Kidney capillary endothelial cell (primary cell): ENCODE results near the gene PPP4R3A.
"Not testable (repeated sequence)": the region's sequence is repeated elsewhere in the genome, so short reads cannot be mapped to it uniquely, and the experiment has no call there.

Experiments used
- DNase-seq: peaks from one replicate; pipeline ENCODE4 v3.0.0-alpha.2; 2018; ENCODE audit warnings: low spot score

Gene PPP4R3A

DNA sequence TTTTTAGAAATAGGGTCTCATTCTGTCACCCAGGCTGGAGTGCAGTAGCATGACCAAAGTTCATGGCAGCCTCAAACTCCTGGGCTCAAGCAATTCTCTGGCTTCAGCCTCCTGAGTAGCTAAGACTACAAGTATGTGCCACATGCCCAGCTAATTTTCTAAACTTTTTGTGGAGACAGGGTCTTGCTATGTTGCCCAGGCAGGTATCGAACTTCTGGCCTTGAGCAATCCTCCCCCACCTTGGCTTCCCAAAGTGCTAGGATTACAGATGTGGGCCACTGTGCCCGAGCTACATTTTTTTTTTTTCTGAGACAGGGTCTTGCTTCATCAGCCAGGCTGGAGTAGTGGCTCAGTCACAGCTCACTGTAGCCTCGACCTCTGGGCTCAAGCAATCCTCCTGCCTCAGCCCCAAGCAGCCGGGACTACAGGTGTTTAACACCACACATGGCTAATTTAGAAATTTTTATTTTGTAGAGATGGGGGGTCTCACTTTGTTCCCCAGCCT, 7.1 kb downstream of the PPP4R3A start:
- DNase-seq = no peak

DNA sequence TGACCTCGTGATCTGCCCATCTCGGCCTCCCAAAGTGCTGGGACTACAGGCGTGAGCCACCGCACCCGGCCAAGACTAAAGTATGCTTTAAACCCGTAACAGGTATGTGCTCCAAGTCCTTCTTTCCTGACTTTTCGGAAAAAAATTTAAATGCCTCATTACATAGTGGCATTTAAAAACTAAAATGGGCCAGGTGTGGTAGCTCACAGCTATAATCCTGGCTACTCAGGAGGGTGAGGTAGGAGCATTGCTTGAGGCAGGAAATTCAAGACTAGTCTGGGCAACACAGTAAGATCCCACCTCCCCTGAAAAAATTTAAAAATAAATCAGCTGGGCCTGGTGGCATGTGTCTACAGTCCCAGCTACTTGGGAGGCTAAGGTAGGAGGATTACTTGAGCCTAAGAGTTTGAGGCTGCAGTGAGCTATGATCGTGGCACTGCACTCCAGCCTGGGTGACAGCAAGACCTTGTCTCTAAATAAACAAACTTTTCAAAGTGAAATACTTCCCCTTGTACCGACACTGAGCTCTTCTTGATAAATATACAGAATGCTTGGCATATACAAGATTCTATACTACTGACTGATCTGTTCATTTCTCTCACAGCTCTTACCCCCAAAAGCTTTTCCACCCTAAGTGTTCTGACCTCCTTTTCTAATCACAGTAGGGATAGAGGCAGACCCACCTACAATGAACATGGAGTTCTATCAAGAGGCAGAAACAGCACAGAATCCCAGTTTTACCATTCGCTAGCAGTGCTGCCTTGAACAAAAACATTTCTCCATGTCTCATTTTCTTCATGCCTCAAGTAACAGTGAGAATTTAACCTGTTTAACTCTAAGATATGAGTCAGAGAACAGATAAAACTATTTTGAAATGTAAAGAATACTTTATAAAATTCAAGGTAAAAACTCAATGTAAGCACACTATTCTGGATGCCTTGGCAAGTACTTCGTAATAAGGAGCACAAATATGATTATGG, 7.9 kb downstream of the PPP4R3A start:
- DNase-seq = no peak

DNA sequence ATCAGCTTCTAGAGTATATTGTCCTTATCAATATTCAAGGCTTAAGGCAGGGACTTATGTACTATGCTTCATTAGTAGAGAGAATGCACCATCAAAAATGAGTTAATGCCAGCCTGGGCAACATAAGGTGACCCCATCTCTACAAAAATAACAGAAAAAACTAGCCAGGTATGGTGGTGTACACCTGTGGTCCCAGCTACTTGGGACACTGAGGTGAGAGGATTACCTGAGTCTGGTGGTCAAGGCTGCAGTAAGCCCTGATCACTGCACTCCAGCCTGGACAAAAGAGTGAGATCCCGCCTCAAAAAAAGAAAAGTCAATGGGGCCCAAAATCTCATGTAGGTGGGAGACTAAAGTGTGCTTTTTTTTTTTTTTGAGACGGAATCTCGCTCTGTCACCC, 8.8 kb downstream of the PPP4R3A start:
- no peak for DNase-seq

DNA sequence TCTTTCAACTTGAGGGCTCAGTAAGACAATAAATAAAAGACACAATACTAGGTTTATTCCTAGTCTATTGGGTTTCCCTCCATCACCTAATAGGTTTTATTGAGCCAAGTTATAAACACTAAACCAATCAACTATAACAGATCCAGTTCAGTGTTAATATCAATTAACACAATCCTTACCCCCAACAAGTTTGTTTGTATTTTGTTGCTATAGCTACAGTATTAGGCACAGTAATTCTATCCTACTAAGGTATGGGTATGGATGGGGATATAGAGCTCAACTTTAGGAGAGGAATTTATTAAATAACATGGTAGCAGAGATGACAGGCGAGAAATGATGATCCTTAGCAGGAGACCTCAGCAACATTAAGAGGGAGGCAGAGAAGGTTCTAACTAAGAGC, 13.3 kb downstream of the PPP4R3A start:
- no peak for DNase-seq

DNA sequence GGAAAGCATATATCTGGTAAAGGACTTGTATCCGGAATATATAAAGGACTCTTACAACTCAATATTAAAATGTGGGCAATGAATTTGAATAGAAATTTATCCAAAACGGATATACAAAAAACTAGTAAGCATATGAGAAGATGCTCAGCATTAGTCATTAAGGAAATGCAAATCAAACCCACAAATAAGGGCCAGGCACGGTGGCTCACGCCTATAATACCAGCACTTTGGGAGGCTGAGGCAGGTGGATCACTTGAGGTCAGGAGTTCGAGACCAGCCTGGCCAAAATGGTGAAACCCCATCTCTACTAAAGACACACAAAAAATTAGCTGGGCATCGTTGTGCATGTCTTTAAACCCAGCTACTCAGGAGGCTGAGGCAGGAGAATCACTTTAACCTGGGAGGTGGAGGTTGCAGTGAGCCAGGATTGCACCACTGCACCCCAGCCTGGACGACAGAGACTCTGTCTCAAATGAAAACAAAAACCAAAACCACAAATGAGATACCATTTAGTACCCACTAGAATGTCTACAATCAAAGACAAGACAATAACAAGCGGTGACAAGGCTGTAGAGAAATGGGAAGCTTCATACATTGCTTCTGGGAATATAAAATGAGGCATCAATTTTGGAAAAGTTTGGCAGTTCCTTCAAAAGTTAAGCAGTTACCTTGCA, 15.6 kb downstream of the PPP4R3A start:
- DNase-seq = not testable (repeated sequence)

DNA sequence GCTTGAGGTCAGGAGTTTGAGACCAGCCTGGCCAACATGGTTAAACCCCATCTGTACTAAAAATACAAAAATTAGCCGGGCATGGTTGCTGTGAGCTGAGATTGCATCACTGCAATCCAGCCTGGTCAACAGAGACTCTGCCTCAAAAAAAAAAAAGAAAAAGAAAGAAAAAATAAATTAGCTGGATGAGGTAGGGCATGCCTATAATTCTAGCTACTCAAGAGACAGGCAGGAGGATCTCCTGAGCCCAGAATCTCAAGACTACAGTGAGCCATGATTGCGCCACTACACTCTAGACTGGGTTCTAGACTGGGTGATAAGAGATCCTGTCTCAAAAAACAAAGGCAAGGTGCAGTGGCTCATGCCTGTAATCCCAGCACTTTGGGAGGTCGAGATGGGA, 16.9 kb downstream of the PPP4R3A start:
- no peak for DNase-seq

DNA sequence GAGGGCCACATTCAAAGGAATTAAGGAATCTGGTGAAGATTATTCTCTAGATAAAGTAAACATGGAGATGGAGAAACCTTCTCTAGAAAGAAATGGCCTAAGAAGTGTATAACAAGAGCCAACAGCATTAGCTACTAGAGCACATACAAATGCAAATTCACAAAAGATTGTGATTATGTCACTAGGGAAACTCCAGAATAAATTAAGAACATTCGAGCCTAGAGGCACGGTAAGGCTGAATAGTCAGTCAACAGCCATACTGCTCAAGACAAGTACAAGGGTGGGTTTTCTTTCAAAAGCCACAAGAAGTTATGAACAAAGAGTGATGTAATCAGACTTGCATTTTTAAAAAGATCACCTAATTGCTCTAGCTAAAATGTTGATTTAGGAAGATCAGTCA, 25.4 kb downstream of the PPP4R3A start:
- DNase-seq = no peak

DNA sequence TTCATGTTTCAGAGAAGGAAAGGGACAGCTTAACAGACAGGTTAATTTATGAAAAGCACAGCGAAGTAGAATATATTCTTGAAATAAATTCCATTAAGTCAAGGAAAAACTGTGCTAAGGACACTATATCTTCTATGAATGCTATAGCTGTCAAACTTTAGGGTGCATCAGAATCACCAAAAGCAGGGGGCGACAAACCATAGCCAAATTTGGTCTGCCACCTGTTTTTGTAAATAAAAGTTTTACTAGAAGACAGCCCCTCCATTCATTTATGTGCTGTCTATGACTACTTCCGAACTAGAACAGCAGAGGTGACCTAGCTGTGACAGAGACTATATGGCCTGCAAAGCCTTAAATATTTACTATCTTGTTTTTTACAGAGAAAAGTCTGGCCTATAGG, 25.9 kb downstream of the PPP4R3A start:
- DNase-seq = no peak

DNA sequence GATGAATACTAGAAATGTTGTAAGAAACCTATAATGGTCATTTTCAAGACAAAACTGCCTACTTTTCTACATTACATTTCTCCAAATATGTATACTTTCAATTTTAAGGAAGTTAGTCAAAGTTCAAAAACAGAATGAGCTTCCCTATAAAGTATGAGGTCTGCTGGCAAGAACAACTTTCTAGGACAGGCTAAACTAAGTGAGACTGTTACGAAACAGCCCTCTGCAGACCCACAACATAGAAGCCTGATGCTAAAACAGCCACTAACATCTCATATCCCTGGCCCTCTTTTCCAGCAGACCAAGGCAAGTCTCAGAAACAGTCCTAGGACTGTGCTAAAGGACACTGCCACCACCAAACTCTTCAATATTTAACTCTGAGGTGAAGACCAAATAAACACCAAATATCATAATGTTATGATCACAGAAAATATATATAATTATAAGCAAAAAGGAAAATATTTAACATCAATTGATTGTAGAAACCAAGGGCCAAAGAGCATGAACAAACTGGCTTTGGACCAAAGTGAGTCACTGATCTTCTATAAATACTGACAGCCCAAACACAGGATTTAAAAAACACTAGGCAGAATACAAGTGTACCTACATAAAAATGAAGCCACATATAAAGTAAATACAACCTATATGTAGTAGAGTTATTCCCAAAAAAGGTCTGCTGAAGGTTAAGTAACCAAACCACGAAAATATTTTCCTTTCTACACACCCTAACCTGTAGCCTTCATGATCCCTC, 27.7 kb downstream of the PPP4R3A start:
- DNase-seq = no peak

DNA sequence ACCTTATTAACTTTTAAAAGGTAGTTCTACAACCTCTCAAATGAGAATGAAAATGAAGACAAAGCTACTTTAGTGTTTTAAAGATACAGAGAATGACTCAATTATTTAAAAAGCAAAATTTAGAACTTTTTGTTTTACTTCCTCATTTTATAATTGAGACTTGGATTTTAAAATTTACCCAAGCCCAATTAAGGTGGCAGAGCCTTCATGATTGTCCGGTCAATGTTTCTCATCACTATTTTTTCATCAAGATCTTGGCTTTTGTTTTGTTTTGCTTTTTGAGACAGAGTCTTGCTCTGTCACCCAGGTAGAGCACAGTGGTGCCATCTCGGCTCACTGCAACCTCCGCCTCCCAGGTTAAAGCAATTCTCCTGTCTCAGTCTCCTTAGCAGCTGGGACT, 32.7 kb downstream of the PPP4R3A start:
- DNase-seq = no peak

DNA sequence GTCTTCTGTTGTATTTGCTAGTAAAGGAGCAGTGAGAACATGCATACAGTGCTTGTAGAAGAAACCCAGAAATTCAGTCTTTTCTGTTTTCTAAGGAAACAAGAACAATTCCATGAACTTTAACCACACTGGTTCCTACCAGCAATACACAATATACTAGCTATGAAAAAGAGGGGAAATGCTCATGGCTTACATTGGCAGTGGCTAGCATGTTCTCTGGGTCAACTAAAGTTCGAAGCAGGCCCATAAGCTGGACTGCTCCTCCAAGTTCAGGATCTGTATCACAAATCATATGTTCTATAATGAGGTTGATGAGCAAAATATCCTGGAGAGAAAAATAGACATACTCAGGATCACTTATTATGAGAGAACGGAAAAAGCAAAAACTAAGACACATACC, 37.1 kb downstream of the PPP4R3A start:
- DNase-seq = no peak

DNA sequence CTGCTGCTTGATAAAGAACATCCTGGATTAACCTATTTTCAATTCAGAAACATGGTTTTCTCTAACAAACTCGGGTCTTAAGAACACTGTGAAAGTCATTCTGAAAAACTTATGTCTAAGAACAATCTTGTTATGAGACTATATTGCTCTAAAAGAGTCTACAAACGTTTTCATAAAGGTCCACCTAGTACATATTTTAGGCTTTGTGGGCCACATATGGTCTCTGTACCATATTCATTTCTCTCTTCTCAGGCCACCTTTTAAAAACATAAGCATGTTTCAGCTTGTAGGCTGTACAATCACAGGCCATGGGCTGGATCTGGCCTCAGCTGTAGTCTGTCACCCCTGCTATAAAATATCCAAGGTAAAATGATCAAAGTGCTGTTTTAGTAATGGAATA, 39.9 kb downstream of the PPP4R3A start:
- DNase-seq = no peak

DNA sequence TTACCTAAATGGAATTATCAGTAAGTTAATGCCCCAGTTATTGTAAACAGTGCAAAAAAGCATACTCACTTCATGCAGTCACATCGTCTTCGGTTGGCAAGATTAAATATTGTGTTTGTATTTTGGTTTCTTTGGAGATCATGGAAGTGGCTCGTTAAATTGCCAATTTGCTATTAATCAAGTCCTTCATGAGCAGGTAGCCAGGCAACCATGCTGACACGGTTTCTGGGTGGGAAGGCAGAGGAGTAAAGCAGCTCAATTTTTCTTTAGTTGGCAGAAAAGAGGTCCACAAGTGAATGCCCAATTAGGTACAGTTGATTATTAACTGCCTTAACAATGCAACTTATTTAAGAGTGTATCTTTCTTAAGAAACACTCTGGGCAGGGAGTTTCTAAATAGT, 43.9 kb downstream of the PPP4R3A start:
- DNase-seq = no peak

DNA sequence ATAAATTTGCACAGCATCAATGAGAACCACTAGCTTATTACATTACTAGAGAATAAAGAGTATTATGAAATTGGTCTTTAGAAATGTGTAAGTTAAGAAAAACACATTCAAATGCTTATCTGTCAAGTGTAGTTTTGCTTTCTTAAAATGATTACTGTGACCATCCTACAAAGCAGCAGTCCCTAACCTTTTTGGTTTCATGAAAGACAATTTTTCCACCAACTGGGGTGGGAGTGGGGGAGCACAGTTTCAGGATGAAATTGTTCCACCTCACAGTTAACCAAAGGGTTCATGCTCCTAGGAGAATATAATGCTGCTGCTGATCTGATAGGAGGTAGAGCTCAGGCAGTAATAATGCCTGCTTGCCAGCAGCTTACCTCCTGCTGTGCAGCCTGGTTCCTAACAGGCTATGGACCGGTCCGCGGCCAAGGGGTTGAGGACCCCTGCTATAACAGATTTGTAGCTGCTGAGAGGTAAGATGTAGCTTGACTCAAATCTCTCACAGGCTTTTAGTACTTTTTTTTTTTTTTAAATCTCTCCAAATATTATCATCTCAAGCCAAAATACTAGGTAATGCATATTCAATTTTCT, 45.4 kb downstream of the PPP4R3A start:
- DNase-seq = no peak

DNA sequence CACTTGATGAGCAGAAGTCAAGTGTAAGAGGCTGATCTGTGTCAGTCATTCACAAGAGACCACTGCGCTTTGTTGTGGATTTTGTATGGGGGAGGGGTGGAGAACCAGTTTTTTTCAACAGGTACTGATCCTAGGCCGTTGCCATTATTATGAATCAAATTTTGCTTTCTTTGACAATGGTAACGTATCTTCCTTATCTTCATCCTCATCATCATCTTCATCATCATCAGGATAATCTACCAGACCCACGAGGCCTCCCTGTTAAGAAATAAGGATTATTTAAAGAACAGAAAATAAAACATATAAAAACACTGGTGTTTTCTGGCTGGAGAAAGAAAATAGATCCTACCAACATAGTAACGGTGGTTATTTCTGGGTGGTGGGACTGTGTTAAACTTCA, 51.5 kb downstream of the PPP4R3A start:
- no peak for DNase-seq

DNA sequence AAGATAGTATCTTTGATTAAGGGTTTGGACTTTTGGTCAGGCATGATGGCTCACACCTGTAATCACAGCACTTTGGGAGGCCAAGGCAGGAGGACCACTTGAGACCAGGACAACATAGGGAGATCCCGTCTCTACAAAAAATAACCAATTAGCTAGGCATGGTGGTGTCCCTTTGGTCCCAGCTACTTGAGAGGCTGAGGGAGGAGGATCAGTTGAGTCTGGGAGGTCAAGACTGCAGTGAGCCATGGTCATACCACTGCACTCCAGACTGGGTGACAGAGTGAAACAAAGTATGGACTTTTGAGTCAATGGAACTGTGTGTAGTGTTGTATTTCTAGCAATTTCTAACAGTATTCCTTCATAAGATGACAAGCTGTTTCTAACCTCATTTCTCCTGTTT, 53.8 kb downstream of the PPP4R3A start:
- DNase-seq = no peak

DNA sequence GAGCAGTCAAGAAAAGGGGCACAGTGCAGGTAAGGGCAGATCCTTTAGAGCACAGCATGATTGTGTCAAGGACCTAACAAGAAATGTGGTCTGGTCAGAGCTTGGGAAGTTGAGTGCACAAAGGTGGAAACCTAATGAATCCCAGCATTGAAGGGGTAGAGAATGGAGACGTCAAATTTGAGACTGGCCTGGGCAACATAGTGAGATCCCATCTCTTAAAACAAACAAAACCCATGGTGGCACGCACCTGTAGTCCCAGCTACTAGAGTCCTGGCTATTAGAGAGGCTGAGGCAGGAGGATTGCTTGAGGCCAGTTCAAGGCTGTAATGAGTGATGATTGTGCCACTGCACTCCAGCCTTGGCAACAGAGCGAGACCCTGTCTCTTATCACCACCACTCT, 55.5 kb downstream of the PPP4R3A start:
- no peak for DNase-seq

DNA sequence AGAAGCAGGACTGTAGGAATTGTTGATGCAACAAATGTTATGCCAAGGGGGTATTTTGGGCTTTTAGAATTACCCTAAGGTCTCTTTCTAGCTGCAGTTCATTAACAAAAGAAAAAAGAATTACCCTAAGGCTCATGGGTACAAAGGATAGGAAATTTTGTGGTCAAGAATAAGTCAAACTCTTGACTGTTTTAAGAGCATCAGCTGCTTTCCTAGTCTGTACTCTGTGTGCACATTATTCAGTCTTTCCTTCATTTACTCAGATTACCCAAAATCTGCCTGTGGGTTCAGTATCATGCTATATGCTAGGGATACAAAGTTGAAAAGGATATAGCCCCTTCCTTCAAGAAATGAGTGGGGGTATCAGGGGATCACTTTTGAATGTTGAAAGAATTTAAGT, 56.0 kb downstream of the PPP4R3A start:
- no peak for DNase-seq

DNA sequence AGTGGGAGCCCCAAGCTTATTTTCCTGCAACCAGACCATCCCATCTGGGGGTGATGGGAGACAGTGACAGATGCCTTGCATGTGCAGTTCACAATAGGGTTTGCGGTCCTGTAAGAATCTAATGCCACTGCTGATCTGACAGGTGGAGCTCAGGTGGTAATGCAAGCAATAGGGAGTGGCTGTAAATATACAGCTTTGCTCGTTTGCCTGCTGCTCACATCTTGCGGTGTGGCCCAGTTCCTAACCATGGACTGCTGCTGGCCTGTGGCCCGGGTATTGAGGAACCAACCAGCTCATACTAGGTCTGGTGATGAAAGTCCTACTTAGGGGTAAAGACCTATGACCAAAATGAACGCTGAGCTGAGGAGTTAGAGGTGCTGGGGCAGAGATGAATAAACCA, 56.4 kb downstream of the PPP4R3A start:
- no peak for DNase-seq

DNA sequence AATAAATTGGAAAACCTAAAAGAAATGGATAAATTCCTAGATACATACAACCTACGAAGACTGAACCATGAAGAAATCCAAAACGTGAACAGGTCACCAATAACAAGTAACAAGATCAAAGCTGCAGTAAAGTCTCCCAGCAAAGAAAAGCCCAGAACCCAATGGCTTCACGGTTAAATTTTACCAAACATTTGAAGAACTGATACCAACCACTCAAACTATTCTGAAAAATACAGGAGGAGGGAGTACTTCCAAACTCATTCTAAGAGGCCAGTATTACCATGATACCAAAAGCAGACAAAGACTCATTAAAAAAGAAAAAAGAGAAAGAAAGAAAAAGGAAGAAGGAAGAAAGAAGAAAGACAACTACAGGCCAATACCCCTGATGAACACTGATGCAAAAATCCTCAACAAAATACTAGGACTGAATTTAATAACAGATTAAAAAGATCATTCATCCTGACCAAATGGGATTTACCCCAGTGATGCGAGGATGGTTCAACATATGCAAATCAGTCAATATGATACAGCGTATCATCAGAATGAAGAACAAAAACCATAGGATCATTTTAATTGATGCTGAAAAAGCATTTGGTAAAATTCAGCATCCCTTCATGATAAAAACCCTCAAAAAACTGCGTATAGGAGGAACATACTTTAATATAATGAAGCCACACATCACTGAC, 65.6 kb downstream of the PPP4R3A start:
- DNase-seq = no peak

DNA sequence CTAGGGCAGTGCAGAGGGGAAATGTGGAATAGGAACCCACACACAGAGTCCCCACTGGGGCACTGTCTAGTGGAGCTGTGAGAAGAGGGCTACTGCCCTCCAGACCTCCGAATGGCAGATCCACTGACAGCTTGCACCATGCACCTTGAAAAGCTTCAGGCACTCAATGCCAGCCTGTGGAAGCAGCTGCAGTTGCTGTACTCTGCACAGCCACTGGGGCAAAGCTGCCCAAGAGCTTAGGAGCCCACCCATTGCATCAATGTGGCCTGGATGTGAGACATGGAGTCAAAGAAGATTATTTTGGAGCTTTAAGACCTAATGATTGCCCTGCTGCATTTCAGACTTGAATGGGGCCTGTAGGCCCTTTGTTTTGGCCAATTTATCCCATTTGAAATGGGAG, 70.8 kb downstream of the PPP4R3A start:
- no peak for DNase-seq

DNA sequence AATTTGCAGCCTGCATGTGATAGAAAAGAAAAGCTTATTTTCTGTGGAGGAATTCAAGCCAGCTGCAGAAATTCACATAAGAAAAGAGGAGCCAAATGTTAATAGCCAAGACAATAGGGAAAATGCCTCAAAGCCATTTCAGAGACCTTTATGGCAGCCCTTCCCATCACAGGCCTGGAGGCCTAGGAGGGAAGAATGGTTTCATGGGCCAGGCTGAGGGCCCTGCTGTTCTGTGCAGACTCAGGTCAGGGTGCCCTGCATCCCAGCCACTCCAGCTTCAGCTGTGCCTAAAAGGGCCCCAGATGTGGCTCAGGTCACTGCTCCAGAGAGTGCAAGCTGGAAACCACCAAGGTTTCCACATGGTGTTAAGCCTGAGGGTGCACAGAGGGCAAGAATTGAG, 71.3 kb downstream of the PPP4R3A start:
- DNase-seq = no peak
